Activated CD8-positive, alpha-beta T cell treated with anti-CD3 and anti-CD28 coated beads, Interleukin-2, amount 10 ng/mL, durations not matched to agents 7 days and 5 days (primary cell): ENCODE measurements around the gene PPP6R1. TPM values are rescaled to one million over a fixed set of nuclear protein-coding genes. Genes with fewer than 3 reads are reported as not detected.
A peak's percentile ranks its signal among the peaks of the same experiment; 100 is the strongest.

Source experiments
- ATAC-seq: fragments of 150-1000 bp; cut with Tn5 transposase; one replicate; pipeline ENCODE4 v1.10.0; 2021; ENCODE audit warnings: moderate library complexity
- CTCF ChIA-PET: fragments of 350-600 bp; sonication (Branson Sonifier 250); formaldehyde crosslinking; loops from one replicate; lab custom pipeline; 2021; ENCODE audit warnings: antibody characterized with exemption; lab: Charles Lee
- POLR2A ChIA-PET: fragments of 350-600 bp; sonication (Branson Sonifier 250); formaldehyde crosslinking; loops from one replicate; lab custom pipeline; 2021; ENCODE audit warnings: antibody characterized with exemption; lab: Charles Lee
- DNase-seq: peaks from one replicate; pipeline ENCODE4 v3.0.0-alpha.2; 2020
- H3K27ac Mint-ChIP-seq: one replicate; pipeline ENCODE4 v1.8.0; 2021; ENCODE audit warnings: mild to moderate bottlenecking, mixed read lengths
- H3K27me3 Mint-ChIP-seq: one replicate; pipeline ENCODE4 v1.8.0; 2021; ENCODE audit warnings: low read depth, mixed read lengths
- H3K36me3 Mint-ChIP-seq: one replicate; pipeline ENCODE4 v1.8.0; 2021; ENCODE audit warnings: low read depth, mixed read lengths
- H3K4me1 Mint-ChIP-seq: one replicate; pipeline ENCODE4 v1.8.0; 2021; ENCODE audit warnings: low read depth, mixed read lengths
- H3K4me3 Mint-ChIP-seq: one replicate; pipeline ENCODE4 v1.8.0; 2021; ENCODE audit warnings: mild to moderate bottlenecking, mixed read lengths
- H3K9me3 Mint-ChIP-seq: one replicate; pipeline ENCODE4 v1.8.0; 2022; ENCODE audit warnings: mixed read lengths; ENCODE audit not compliant: insufficient read depth
- total RNA-seq, 2 experiments: library from RNA; stranded (reverse); gene quantifications; one replicate each; pipeline ENCODE4 v1.2.3, GENCODE V29; 2021

The PPP6R1 gene
- total RNA-seq, 2 experiments from 2014 or later = 256 to 265 TPM

DNA sequence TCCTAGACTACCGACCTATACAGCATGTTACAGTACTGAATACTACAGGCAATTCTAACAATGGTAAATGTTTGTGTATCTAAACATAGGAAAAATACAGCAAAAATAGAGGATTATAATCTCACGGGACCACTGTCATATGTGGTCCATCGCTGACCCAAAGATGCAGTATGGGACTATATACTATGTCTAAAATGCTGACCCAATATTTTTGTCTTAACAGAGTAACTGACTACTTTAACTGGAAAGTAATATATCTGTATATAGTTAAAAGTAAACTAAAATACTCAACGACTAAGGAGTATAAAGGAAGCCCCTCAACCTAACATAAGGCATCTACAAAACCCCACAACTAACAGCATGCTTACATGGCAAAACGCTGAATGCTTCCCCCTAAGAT lies 25.8 kb downstream of the PPP6R1 start:
- H3K27me3 Mint-ChIP-seq = no peaks in the 10 kb centered on the region
- H3K4me1 Mint-ChIP-seq = no peaks in the 10 kb centered on the region
- peaks cover 69% of the 10 kb centered on the region for H3K36me3 Mint-ChIP-seq
- DNase-seq = no peak
- H3K9me3 Mint-ChIP-seq = no peaks in the 10 kb centered on the region
- POLR2A ChIA-PET = no interaction called here
- CTCF ChIA-PET = no interaction called here
- H3K27ac Mint-ChIP-seq = no peak overlapping the region
- H3K4me3 Mint-ChIP-seq = no peak overlapping the region
- no peak for ATAC-seq

- H3K27me3 Mint-ChIP-seq = no peaks in the 10 kb centered on the region
- H3K4me1 Mint-ChIP-seq = no peaks in the 10 kb centered on the region
- H3K4me3 Mint-ChIP-seq = no peak overlapping the region
- ATAC-seq (no peak), DNase-seq (no peak)
- H3K36me3 Mint-ChIP-seq = peaks cover 68% of the 10 kb centered on the region
- CTCF ChIA-PET = no interaction called here
- POLR2A ChIA-PET = no interaction called here
- H3K9me3 Mint-ChIP-seq = no peaks in the 10 kb centered on the region
- no peak overlapping the region for H3K27ac Mint-ChIP-seq
These were observed 26.6 kb downstream of the PPP6R1 start for GRCh38 chr19:55232286-55232602.

- ChIA-PET POLR2A (no interaction called here), CTCF (no interaction called here)
- Mint-ChIP-seq H3K4me3 (no peak overlapping the region), H3K4me1 (no peaks in the 10 kb centered on the region), H3K9me3 (no peaks in the 10 kb centered on the region), H3K27ac (no peak overlapping the region), H3K36me3 (peaks cover 64% of the 10 kb centered on the region), H3K27me3 (no peaks in the 10 kb centered on the region)
- ATAC-seq (no peak), DNase-seq (no peak)
These were observed 27.2 kb downstream of the PPP6R1 start for GRCh38 chr19:55231391-55232285.

DNA sequence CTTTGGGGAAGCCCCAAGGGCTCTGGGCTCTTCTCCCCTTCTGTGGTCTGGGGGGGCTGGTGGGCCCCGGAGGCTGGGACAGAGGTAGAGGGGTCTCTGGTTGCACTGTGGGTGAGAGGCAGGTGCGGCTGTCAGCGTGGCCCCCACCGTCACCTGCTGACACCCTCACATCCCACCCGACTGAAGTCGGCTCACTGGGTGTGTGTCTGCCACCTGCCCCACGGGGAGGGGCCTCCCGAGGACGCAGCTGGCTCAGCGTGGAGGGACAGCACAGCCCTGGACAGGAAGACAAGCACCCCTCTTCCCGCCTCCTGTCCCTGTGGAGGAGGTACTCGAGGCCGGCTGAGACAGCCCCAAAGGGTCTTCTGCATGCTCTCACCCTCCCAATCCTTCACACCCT lies 28.0 kb downstream of the PPP6R1 start:
- no peak for ATAC-seq
- ChIA-PET CTCF (no interaction called here), POLR2A (no interaction called here)
- no peak overlapping the region for H3K4me3 Mint-ChIP-seq
- no peaks in the 10 kb centered on the region for H3K9me3 Mint-ChIP-seq
- H3K36me3 Mint-ChIP-seq = peaks cover 57% of the 10 kb centered on the region
- H3K4me1 Mint-ChIP-seq = no peaks in the 10 kb centered on the region
- no peaks in the 10 kb centered on the region for H3K27me3 Mint-ChIP-seq
- H3K27ac Mint-ChIP-seq = no peak overlapping the region
- no peak for DNase-seq

GRCh38 chr19:55230329-55230728 lies 28.5 kb downstream of the PPP6R1 start:
- Mint-ChIP-seq H3K4me3 (no peak overlapping the region), H3K4me1 (no peaks in the 10 kb centered on the region), H3K9me3 (no peaks in the 10 kb centered on the region), H3K27me3 (no peaks in the 10 kb centered on the region), H3K36me3 (peaks cover 62% of the 10 kb centered on the region), H3K27ac (no peak overlapping the region)
- CTCF ChIA-PET = no interaction called here
- no peak for DNase-seq
- no peak for ATAC-seq
- POLR2A ChIA-PET = no interaction called here

DNA sequence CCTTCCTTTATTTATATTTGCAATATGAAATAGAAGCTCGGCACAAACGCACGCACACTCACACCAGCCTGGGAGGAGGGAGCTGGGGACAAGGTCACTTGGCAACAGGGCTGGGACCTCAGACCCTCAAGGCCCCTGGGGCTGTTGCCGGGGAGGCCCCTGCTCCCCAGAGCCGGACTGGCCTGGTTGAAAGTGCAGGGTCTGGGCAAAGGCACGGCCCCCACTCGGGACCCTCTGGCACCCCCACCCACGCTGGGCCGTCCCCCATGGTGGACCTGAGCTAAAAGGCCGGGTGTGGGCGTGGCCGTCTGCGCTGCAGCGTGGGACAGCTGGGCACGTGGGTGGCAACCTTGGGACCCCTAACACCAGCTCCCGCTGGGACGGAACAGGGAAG lies 29.0 kb downstream of the PPP6R1 start:
- ChIA-PET POLR2A (no interaction called here), CTCF (no interaction called here)
- ATAC-seq = no peak
- Mint-ChIP-seq H3K27me3 (no peaks in the 10 kb centered on the region), H3K9me3 (no peaks in the 10 kb centered on the region), H3K27ac (no peak overlapping the region), H3K4me1 (no peaks in the 10 kb centered on the region), H3K4me3 (no peak overlapping the region), H3K36me3 (peaks cover 59% of the 10 kb centered on the region)
- no peak for DNase-seq

- Mint-ChIP-seq H3K4me1 (no peaks in the 10 kb centered on the region), H3K4me3 (no peak overlapping the region), H3K36me3 (peaks cover 53% of the 10 kb centered on the region), H3K9me3 (no peaks in the 10 kb centered on the region), H3K27me3 (no peaks in the 10 kb centered on the region), H3K27ac (no peak overlapping the region)
- POLR2A ChIA-PET = no interaction called here
- CTCF ChIA-PET = no interaction called here
- DNase-seq = no peak
- no peak for ATAC-seq
These were observed 29.6 kb downstream of the PPP6R1 start for GRCh38 chr19:55229145-55229788.

GRCh38 chr19:55228403-55229031 lies 30.3 kb downstream of the PPP6R1 start, which contains the start of gene TMEM86B:
TMEM86B (minus strand) TSS chr19:55228763; CDS start chr19:55228741, 22 bp downstream.
- CTCF ChIA-PET = no interaction called here
- no peaks in the 10 kb centered on the region for H3K9me3 Mint-ChIP-seq
- no peak for DNase-seq

GRCh38 chr19:55228015-55228391 lies 30.8 kb downstream of the PPP6R1 start:
- Mint-ChIP-seq H3K36me3 (peaks cover 53% of the 10 kb centered on the region), H3K27me3 (no peaks in the 10 kb centered on the region), H3K27ac (peak overlapping the region; percentile 61), H3K9me3 (no peaks in the 10 kb centered on the region), H3K4me1 (no peaks in the 10 kb centered on the region), H3K4me3 (no peak overlapping the region)
- ATAC-seq (no peak), DNase-seq (no peak)
- ChIA-PET CTCF (no interaction called here), POLR2A (no interaction called here)

More at GRCh38 chr19:55228403-55229031, 30.3 kb downstream of the PPP6R1 start, which contains the start of gene TMEM86B:
- H3K27me3 Mint-ChIP-seq = no peaks in the 10 kb centered on the region
- POLR2A ChIA-PET = no interaction called here
- H3K27ac Mint-ChIP-seq = peak within 1 kb of the TSS; percentile 61
- peaks cover 54% of the 10 kb centered on the region for H3K36me3 Mint-ChIP-seq
- ATAC-seq = no peak
- H3K4me3 Mint-ChIP-seq = no peak within 1 kb of the TSS
- no peaks in the 10 kb centered on the region for H3K4me1 Mint-ChIP-seq

GRCh38 chr19:55227241-55228014 lies 31.4 kb downstream of the PPP6R1 start:
- ATAC-seq (no peak), DNase-seq (no peak)
- no peaks in the 10 kb centered on the region for H3K9me3 Mint-ChIP-seq
- H3K4me3 Mint-ChIP-seq = no peak overlapping the region
- H3K27ac Mint-ChIP-seq = peak overlapping the region; percentile 61
- no peaks in the 10 kb centered on the region for H3K4me1 Mint-ChIP-seq
- CTCF ChIA-PET = no interaction called here
- no peaks in the 10 kb centered on the region for H3K27me3 Mint-ChIP-seq
- POLR2A ChIA-PET = no interaction called here
- H3K36me3 Mint-ChIP-seq = peaks cover 47% of the 10 kb centered on the region

DNA sequence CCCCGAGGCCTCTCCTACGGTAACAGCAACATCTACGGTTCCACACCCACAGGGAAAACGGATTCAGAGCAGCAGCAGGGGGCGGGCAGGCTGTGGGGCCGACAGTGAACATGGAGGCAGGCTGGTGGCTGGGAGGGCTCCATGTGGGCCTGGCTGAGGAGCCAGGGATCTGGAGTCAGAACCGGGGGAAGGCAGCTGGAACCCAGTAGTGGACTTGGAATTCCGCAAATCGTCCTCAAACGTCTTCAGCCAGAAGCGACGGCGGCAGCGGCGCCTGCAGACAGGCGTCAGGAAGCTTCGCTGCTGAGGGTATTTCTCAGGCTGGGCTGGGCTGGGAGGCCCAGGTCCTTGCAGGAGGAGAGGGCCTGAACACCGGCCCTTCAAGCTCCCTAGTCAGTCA lies 32.0 kb downstream of the PPP6R1 start:
- ChIA-PET POLR2A (no interaction called here), CTCF (no interaction called here)
- no peaks in the 10 kb centered on the region for H3K27me3 Mint-ChIP-seq
- ATAC-seq (no peak), DNase-seq (no peak)
- peaks cover 42% of the 10 kb centered on the region for H3K36me3 Mint-ChIP-seq
- no peaks in the 10 kb centered on the region for H3K4me1 Mint-ChIP-seq
- H3K9me3 Mint-ChIP-seq = no peaks in the 10 kb centered on the region
- no peak overlapping the region for H3K27ac Mint-ChIP-seq
- H3K4me3 Mint-ChIP-seq = no peak overlapping the region
